ENCODE results near the gene PTPRD.

Gene PTPRD

DNA sequence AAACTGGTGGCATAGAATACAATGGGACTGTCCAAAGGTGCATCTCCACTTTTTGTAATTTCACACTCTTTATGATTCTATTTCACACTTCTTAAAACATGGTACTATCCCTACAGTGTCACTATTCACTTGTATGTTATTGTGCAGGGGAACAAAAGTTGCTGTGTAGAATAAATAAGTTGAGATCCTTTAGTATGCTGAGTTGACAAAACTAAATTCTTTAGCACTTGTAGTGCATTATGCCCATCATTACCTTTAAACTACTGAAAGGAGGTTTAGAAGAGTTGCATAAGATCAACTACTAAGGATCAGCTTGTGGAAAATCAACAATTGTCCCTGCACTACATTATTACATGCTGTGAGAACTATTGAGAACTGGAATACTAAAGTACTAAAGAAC, 1380.9 kb downstream of the PTPRD start:
- no peak for DNase-seq

DNA sequence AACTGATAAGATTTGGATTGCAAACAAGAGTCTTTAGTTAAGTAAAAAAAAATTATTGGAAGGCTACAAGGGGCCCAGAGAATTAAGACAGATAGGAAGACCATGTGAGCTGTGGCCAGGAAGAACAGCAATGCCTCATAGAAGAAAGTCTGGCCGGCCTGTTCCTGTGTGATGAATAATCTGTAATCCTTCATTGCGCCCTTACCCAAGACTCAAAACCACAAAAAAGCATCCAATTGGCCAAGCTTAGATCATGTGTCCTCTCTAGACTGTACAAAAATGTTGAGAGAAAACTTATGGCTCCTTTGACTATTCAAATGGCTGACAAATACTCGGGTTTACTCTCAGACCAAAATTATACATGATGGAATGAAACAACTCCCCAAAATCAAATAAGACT, 1383.5 kb downstream of the PTPRD start:
- DNase-seq, result no peak

DNA sequence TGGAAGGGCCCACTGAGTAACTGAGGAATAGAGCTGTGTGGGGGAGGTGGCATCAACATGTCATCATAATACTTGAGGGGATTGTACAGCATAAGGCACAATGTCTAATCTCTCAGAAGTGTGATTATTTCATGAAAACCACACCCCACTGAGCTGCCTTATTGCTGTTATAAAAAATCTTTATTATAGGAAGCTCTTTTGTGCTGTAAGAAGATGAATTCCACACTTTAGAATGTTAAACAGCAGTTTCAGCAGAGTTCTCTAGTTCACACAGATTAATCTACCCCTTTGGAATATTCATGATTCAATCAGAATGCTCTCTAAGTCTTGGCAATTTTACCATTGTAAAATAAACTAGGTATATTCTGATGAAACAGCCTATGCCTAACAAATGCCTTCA, 1389.6 kb downstream of the PTPRD start:
- no peak for DNase-seq

DNA sequence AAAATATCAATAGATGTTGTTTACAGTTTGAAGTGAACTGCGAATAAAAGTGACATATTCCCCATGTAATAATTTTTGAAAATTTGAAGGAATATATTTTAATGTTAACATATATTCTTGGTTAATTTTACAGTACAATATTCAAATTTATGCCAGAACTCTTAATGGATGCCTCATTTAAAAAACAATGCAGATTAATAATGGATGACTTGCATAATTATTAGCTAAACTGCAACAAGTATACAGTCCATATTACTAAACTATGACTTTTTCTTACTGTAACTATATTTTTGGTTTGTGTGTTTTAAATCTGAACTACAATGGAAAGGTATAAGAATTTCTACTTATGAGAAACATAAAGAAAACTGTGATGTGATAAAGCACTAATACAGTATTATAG, 1390.1 kb downstream of the PTPRD start:
- DNase-seq, result no peak

DNA sequence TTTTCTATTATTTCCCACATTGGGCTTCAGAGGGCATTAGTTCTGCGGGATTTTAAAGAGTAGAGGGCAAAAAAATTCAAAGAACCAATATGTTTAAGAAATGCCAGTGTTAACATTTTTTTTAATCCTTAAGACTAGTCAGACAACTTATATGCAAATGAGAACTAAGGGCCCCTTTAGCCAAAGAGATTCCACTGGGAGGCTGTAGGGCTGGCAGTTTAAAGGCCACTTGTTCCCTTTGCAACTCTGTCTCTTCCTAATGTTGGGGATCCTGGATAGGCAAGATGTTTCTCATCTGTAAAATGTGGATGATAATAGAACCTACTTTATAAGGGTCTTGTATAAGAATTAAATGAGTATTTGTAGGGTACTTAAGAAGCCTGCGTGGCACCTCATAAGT, 1395.9 kb downstream of the PTPRD start:
- no peak for DNase-seq

DNA sequence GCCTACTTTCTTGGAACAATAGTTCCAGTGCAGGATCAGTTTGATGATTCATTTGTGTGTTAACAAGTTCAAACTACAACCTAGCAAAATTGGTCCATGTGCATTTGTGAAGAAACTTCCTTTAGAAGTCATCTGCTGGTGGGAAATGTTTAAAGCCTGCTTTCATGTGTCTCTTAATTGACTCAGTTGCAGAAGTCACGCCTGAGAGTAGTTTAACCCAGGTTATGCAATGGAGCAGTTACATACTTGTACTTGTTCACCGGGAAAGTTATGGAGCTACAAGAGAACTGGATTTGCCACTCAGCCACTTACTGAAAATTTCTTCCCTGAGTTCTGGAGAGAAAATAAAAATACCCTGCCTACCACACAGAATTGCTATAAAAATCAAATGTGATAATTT, 1397.8 kb downstream of the PTPRD start:
- DNase-seq, result no peak

DNA sequence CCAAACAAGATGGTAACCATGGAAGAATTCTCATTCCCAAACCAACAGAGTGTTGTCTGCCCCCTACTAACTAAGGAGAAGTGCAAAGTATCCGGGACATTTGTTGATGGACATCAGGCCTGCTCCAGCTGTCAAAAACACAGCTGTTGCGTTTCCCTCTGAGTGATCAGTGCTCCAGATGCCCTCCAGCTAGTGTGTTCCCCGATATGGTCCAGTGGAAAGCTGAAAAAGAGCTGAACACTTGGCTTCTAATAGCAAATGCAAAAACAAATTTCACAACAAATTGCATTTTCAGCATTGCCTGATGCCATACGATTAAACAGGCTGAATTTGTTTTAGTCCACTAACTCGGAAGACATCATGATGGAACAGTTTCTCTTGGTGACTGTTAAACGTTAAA, 1398.7 kb downstream of the PTPRD start:
- DNase-seq, result no peak

DNA sequence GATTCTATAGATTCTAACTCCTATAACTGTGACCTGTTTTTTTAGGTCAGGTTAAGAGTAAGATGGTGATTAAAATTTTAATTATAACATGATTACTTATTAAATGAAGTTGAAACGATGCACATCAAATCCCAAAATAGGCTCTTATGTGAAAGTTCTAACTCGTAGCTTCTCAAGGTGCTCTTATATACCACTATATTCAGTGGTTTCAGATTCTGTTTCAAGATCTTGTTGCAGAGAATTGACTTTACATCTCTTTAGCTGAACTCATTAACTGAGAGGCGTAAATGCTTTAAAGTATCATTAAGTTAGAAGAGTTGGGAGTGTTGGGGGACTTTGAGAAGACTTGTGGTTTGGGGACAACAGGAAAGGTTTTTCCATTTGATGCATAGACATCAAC, 1399.8 kb downstream of the PTPRD start:
- DNase-seq, result no peak

DNA sequence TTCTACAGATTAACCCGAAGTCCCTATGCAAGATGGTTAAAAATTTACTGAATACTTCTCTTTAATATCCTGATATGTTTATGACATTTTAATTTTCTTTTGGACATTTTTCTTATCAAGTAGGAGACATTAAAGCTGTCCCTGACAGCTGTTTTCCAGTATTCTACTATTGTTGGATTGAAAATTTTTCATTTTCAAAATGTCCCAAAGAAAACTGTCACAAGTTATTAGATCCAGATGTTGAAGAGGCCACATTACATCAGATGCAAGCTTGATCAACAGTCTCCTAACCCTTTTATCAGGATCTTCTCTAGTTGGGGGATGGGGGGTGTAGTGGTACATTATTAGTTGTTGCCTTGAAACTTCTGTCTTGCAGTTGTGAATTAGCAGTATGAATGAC, 1410.5 kb downstream of the PTPRD start:
- no peak for DNase-seq

DNA sequence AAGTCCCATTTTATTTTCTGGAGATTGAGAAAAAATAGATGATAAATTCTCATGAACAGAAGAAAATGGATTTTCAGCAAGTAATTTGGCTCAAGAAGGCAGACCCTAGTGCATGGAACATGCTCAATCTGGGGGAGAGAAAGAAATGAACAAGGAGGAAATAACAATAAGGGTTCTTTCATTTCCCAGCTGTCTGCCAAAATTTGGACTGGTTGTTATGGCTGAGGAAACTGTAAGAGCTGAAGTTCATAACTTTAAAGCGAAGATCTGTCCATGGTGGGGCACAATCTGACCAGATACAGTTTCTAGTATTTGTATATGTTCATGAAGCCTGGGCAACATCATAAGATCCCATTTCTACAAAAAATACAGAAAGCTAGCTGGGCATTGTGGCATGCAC, 1426.7 kb downstream of the PTPRD start:
- no peak for DNase-seq

DNA sequence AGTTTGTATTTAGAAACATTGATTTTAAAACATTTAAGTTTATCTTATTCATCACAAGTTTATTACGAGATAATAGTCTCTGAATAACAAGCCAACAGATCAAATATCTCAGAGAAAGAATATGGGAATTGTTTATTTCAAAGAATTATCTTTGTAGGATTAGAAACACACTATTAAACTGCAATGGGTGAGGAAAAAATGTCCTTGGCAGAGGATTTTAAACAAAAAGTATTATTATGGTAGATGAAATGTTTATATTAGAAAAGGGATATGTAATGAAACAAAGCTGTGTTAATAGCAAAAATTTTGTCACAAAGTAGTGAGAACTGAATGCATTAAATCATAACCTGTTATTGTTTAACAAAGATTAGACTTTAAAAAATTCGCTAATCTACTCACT, 1430.4 kb downstream of the PTPRD start:
- no peak for DNase-seq

DNA sequence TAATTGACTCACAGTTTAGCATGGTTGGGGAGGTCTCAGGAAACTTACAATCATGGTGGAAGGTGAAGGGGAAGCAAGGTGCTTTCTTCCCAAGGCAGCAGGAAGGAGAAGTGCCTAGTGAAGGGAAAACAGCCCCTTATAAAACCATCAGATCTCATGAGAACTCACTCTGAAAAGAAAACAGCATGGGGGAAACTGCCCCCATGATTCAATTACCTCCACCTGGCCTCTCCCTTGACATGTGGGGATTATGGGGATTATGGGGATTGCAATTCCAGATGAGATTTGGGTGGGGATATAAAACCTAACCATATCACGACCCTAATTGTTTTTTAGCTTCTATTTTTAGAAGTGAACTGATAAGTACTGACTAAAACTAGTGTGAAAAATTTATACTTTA, 1435.7 kb downstream of the PTPRD start:
- DNase-seq, result no peak

DNA sequence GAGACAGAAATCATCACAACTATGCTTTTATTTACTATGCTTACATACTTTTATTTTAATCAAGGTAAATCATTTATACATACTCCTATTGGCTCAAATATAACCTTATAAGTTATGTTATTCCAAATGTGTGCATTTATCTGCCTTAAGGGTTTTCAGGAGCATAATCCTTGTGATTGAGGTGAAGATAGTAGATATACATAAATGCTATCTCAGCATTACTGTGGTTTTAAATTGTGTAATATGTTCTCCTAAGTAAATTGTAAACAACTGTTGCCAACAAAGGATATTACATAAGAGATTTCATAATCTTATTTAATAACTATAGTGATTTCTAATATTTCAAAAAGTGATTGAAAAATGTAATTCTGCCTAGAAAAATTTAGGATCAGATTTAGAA, 1438.4 kb downstream of the PTPRD start:
- DNase-seq, result no peak

DNA sequence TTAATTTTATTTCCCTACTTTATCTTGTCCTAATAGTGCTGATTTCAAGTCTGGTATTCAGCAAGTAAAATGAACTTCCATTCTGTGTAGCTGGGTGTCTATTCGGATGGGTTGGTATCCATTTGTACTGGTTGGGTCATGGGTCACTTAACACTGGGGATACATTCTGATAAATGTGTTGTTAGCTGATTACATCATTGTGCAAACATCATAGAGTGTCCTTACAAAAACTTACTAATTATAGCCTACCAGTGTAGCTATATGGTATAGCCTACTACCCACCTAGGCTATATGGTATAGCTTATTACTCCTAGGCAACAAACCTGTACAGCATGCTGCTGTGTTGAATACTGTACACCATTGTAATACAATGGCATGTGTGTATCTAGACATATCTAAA, 1439.5 kb downstream of the PTPRD start:
- no peak for DNase-seq

DNA sequence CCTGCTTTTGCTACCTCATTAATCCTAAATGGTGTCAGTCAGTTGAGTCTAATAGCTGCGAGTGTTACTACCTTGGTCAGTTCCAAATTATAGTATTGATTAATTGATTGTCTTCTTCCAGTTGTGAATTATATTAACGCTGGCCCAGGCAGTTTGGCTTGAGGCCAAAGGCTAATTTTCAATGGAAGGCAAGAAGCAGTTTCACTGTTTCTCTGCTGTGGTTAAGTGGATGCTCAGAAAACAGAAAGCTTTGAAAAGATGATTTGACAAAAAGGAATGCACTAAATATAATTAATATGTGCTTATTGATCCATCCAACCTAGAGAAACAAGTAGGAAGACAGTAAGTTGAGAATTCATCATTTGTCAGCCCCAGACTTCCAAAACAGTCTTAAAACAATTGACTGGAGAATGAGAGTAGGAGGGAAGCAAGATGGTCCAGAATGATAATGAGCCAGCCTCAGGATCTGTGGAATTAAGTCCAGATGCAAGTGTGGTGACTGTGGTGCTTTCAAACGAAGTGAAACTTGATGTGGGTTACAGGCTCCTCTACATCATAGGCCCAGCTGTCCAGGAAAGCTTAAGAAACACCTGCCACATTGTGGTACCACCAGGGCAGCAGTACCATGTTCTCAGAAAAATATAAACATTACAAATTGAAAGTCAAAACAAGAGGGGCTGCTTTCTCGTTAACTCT, 1442.2 kb downstream of the PTPRD start:
- no peak for DNase-seq

DNA sequence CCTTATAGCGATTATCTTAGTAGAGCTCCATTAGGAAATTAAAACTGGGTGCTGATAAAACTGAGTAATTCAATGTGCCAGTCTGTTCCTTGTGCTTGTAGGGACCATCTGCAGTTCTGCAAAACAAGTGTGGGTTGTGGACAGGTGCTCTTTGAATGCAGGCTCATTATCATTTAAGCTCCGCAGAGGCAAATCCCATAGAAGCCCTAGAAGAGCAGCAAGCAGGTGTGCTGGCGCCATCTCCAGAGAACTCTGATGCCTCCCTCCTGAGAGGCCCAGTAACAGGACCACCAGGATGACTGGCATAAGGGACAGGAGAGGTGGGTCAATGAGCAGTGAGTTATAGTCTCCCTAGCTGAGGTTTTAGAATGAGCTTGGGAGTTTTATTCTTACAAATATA, 1470.8 kb downstream of the PTPRD start:
- DNase-seq, result no peak

DNA sequence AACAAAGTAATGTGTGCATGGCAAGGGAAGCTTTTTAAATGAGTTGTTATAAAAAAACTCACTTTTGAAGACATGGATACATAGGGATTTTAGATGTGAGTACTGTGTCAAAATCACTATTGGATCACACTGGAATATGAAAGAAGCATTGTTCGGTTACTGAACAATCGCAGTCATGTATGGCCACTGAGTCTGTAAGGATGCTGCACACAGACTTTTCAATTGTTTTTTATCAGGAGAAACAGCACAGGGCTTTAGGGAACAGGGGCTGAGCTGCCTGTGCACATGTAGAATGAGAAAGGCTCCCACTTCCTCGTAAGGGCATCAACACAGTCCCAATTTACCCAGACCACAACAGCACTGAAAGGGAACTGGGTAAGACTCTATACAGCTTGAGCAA, 1479.3 kb downstream of the PTPRD start:
- DNase-seq, result no peak

DNA sequence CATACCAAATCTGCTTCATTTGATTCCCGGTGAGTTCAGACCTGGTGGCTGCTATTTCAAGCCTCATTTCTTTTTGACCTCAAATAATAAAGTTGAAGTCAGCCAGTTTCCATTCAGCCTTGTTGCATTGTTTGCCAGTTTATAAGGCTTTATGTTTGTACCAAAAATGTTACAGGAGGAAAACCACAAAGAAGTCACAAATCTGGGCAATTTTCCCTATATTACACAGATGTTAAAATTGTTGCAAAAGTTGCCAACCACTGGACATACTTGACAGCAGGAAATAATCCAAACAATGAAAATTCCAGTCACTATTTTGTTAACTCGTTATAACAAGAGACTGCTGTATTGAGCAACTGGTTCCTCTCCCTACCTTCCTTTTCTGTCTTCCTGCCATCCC, 1488.2 kb downstream of the PTPRD start:
- DNase-seq, result no peak

DNA sequence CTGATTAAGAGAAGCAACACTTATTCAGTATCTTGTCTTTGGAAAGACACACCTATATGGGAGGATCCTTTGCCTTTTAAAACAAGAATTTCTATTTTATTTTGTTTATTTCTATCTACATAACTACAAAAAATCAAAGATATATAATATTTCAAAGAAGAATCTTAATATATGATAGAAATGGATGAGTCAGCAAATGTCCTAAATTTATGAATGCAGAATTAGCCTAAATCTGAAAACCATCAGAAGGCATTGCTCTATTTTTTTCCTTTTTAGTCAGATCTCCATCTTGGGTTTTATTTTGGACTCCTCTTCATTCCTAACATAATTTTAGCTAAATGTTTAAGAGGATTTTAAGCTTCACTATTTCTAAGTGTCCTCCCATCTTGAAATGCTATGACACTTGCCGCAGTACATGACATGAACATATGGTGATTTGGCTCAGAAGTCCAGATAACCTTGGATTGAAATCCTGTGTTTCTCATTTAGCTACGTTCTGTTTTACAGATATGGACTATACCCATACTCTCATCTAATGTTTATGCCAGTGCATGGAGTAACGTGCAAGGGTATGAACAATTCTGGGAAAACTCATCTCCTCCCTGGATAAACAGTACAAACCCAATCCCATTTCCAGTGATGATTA, 1490.4 kb downstream of the PTPRD start:
- no peak for DNase-seq

DNA sequence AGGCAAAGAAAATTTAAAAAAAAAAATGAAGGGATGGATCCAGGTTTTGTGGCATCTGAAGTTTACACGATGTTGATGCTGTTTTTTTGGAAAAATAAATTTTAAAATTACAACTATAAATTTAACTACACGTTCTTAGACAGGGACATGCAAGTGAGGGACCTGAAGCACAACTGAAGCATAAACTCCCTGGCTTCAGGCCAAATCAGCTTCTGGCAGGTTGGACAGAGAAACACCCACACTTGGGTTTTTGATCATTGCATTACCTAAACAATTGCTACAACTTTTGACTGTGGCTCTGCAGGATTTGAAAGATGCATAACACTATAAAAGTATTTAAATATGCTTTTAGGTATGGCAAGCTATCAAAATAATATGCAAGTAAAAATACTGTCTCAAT, 1494.9 kb downstream of the PTPRD start:
- no peak for DNase-seq

DNA sequence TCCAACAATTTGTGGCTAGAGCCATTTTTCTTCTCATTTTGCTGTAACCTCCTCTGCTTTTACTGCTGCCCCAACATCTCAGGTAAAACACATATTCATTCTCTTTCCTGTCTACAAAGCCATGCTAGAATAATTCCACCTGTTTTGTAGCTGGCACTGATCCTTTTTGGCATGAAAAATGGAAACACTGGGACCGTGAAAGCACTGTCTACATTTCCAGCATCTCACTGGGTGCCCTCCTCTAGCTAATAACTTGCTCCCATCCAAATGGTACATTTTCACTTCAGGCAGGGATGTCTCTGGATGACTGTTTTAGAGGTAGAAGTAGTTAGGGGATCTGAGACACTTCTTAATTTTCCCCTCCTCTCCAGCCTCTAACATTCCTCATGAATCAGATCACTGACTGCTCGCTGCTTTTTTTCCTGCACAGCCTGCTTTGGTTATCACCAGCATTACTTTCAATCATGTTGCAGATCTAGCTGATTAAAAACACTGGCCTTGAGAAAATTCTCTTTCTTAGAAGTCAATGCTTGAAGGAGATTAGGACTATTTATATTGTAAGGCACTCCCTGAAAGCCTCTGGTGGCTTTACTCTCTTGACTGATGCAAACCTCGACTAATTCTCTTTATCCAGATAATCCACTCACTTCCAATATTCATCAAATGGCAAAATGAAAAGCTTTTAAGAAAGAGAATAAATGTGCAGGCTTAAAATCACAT, 1500.6 kb downstream of the PTPRD start:
- no peak for DNase-seq

DNA sequence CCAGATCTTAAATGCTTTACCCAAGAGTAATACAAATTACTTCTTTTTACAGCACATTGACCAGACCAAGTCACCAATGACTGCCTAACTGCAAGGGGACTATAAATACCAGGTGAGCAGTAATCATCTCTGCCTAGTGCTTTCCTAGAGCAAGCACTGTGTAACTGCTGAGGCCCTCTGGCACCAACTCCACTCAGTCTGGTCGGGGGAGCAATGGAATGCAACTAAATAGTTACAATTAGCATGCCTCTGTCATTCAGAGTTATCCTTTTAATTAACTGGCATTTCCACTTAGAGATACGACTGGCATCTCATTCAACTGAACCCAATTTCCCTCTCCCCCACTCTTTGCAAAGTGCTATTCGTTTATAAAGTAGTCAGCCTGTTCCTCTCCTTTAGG, 1504.2 kb downstream of the PTPRD start:
- no peak for DNase-seq

DNA sequence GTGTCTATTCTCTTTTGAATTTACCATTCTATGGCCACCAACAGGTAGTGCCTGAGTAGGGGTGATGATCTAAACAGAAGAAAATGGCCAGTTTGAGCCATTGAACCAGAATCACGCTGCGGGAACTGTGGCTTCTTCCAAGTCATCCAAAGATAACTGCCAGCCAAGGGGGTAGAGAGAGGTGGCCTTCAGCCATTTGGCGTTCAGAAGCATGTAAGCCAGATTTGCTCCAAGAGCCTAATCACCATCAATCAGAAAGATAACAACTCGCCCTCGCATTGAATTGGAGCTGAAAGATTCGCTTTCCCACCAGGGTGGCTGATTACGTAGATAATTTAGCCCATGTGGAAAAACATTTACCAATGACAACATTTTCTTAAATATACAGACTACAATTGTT, 1510.5 kb downstream of the PTPRD start:
- no peak for DNase-seq

DNA sequence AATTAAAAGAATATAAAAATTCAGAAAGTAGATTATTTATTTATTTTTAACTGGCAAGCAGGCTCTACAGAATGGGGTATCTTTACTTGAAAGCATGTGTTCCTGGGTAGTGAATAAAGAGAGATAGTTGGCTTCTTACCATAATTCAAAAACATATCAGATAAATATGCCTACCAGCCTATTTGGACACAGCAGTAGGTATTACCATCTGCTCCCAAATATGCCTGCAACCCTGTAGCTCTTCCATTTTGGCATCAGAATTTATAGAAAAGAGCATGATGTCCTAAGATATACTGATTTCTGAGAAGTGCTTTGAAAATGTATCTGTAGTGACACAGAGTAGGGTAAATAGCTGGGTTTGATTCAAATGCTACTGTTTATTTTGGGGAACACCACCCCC, 1512.7 kb downstream of the PTPRD start:
- DNase-seq, result no peak

DNA sequence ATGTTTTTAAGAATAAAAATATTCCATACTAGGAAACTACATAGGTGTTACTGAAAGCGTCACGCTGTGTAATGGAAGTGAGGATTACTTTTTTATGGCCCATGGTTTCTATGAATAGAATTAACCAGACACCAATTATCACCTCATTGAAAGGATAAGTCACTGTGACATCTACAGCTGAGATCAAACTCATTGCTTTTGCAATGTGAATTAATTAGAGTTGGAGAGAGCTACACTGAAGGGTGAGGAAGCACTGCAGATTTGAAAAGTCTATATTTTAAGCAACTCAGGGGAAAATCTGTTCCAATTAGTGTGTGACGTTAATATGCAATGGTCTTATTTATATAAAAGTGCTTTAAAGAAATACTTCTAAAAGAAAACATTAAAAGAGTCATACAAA, 1513.2 kb downstream of the PTPRD start:
- DNase-seq, result no peak

Measured in stimulated activated CD4-positive, alpha-beta T cell treated with anti-CD3 and anti-CD28 coated beads, Interleukin-2, amount 100 ng/mL, for 24 hours (primary cell).